Activated naive CD4-positive, alpha-beta T cell treated with anti-CD3 and anti-CD28 coated beads, Interleukin-2, amount 50 U/mL, for 16 hours (primary cell): ENCODE data around the gene ANKMY1.
A peak's percentile ranks its signal among the peaks of the same experiment; 100 is the strongest.

ENCODE experiments used
- DNase-seq: peaks from one replicate; pipeline ENCODE4 v3.0.0-alpha.2; 2020

The ANKMY1 gene

DNA sequence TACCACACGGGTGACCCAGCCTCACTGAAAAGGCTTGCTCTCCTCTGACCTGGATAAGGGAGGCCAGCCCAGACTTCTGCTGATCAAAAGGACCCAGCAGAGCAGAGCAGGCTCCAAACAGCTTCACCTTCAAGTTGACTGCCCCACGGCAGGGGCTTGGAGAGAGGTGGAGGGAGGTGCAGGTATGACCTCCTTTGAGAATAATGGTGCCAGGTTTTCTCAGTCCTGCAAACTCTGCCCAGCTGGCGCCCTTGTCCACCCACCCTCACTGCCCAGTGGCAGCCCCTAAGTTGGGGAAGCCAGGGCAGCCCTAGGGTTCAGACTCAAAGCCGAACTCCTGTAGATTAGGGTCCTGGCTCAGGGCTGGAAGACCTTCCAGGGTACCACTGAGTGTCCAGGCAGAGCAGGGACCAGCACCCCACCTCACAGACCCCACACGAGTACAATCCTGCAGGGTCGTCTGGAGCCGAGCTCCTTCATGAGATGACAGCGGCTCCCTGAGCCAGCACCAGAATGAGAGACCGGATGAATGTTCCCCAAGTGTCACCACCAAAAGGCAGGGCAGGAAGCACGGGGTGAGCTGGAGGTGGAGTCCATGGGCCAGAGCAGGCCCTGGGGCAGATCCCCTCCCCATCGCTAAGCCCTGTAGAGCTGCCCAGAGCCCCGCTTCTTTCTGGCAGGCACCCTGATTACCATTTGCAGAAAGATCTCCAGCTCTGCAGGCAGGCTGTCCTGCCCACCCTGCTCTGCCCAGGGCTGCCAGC, 125.9 kb downstream of the ANKMY1 start:
- DNase-seq: no peak

DNA sequence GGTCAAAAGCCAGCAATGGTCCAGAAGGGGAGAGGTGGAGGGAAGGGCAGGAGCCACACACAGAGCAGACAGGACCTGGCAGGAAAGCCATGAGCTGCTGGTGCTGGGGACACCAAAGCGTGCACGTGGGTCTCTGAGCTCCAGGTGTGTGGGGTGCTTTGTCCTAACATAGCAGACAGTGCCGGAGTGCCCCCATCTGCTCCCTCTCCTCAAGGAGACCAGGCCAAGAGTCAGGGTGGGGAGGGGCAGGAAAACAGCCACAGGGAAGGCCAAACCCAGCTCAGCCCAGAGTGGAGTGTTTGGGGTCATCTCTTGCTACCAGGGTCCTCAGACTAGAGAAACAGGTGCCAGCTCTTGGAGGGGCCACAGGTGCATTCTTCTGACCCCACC, 126.5 kb downstream of the ANKMY1 start:
- no peak for DNase-seq

DNA sequence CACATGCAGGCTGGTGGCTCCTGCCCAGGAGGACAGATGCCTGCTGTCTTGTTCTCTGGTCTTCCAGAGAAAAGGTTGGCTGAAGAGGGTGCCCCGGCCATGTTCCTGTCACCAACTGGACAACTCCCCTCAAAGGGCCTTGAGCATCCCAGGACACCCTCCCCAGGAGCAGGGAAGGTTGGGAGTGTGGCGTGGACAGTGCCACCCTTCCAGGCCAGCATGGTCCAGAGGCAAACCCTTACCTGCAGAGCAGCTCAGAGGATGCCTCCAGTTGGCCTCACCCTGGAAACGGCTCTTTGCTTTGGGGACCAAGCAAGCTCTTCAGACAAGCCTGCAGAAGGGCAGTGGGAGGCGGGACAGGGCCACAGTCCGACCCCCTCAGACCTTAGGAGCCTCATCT, 127.2 kb downstream of the ANKMY1 start:
- DNase-seq: no peak

DNA sequence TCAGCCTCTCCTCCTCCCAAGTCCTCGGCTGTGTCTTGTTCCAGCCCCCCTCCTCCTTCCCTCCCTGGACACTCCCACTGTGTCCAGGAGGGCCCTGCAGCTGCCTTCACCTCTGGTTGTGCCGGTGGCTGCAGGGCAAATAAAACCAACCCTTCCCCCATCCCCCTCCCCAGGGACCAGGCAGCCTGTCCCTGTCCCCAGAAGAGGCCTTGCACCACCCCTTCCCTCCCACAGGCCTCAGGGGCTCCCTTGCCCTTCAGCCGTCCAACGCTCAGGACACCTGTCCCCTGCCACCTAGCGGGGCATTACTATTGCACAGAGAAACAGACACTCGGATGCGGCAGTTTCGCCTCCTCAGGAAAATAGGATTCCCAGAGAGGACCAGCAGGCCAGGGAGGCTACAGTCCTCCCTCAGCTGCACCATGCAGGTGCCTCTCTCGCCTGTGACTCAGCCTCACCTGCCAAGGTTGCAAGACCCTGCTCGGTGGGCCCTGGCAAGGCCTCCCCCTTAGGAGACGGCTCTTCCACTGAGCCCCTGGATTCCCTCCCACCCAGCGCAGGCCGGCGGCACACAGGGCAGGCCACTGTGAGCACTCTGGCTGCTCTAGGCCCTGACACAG, 127.8 kb downstream of the ANKMY1 start:
- DNase-seq: peak; percentile 7
